K562 (cell line): ENCODE measurements around the gene TCIRG1. TPM values are rescaled to one million over a fixed set of nuclear protein-coding genes. Genes with fewer than 3 reads are reported as not detected.

Source experiments
- ARID1B ChIP-seq: fragments of 450-650 bp; IDR thresholded peaks from 2 replicates; pipeline ENCODE4 v1.6.1; 2016; ENCODE audit warnings: antibody characterized with exemption, mild to moderate bottlenecking, inconsistent platforms
- ARID4B ChIP-seq: sonication (generic); formaldehyde crosslinking; IDR thresholded peaks from 2 replicates; pipeline ENCODE4 v1.8.0; 2022; ENCODE audit warnings: mild to moderate bottlenecking, missing genetic modification reagents
- CBFA2T3 ChIP-seq: fragments of 450-650 bp; IDR thresholded peaks from 2 replicates; pipeline ENCODE4 v1.6.1; 2017
- CBX1 ChIP-seq: sonication (generic); IDR thresholded peaks from 2 replicates; pipeline ENCODE4 v1.6.1; 2016; ENCODE audit warnings: antibody characterized with exemption, low read depth, mild to moderate bottlenecking
- CHD7 ChIP-seq: fragments of 200-600 bp; sonication (generic); IDR thresholded peaks from one replicate; pipeline ENCODE4 v1.6.1; 2012; ENCODE audit warnings: mild to moderate bottlenecking, low read depth, low read length, inconsistent platforms
- DACH1 ChIP-seq: fragments of 450-650 bp; IDR thresholded peaks from 2 replicates; pipeline ENCODE4 v1.6.1; 2018; ENCODE audit not compliant: partially characterized antibody
- FOXK2 ChIP-seq, 2 experiments: fragments of 450-650 bp; IDR thresholded peaks in 1 of 2; conservative IDR thresholded peaks in 1 of 2; 2 replicates each; pipeline ENCODE4 v1.6.1; 2016; ENCODE audit warnings: low read depth in 2 of 2, mild to moderate bottlenecking in 1 of 2
- MED1 ChIP-seq: sonication (generic); formaldehyde crosslinking; IDR thresholded peaks from 2 replicates; pipeline ENCODE4 v1.8.1; 2023; ENCODE audit warnings: missing genetic modification reagents, borderline replicate concordance
- ZNF184 ChIP-seq: sonication (generic); formaldehyde crosslinking; IDR thresholded peaks from 2 replicates; pipeline ENCODE4 v1.5.0; 2020; ENCODE audit warnings: missing genetic modification reagents
- ZNF263 ChIP-seq: sonication (generic); formaldehyde crosslinking; IDR thresholded peaks from 2 replicates; pipeline ENCODE4 v1.8.0; 2022; ENCODE audit warnings: mild to moderate bottlenecking, missing genetic modification reagents, borderline replicate concordance
- ZNF445 ChIP-seq: fragments of 250-450 bp; sonication (Bioruptor Pico); IDR thresholded peaks from 2 replicates; pipeline ENCODE4 v1.4.0; 2020; ENCODE audit warnings: low read depth, mild to moderate bottlenecking, moderate library complexity
- polyA plus RNA-seq, 8 experiments: library from polyadenylated mRNA; depleted of rRNA in 4 of 8; stranded (reverse) in 5 of 8; unstranded in 3 of 8; fragments of >200 nt; fragmentation: Nextera tagmentation in 2 of 8; fragmentation: Illumina TruSeq in 1 of 8; extraction: Ambion mirVana in 2 of 8; extraction: Trizol in 1 of 8; gene quantifications; 2 replicates each; pipeline versions ENCODE4 v1.2.1 to v1.2.3, GENCODE V29; 2011 to 2014; ENCODE audit warnings: inconsistent platforms in 1 of 8, missing spikeins in 1 of 8
- total RNA-seq, 7 experiments: library from RNA; depleted of rRNA in 6 of 7; stranded (reverse); fragments of >200 nt in 6 of 7; fragmentation: Illumina TruSeq in 2 of 7; extraction: Trizol in 2 of 7; gene quantifications; 2 replicates each; pipeline versions ENCODE4 v1.2.1 to v1.2.3, GENCODE V29; 2011 to 2021; ENCODE audit warnings: low replicate concordance in 1 of 7

The TCIRG1 gene
- total and polyA plus RNA-seq, 9 of the 15 experiments (the other 6 are each of a cell fraction or from before 2014, with no cell fraction given), result 0.49 to 143 (median 24.4) TPM

GRCh38 chr11:68030318-68031143 lies 8.3 kb upstream of the TCIRG1 start, which contains the start of gene NDUFS8 (continued):
- TF ChIP-seq FOXK2 (conservative IDR thresholded peaks at IDR 0.05 in 1 of 2, IDR thresholded peaks at IDR 0.05 in 1 of 2; ENCODE audit: low read depth in 2 of 2) (peak; percentile 68 to 79), DACH1 (no peak), ZNF184 (CRISPR knock-in tag) (no peak), CBFA2T3 (no peak), ARID1B (no peak), CHD7 (no peak), ZNF445 (CRISPR knock-in tag) (no peak), CBX1 (no peak), ARID4B (CRISPR knock-in tag) (no peak), ZNF263 (peak; percentile 69; the same call in 1 of the 2 replicates), MED1 (CRISPR knock-in tag) (no peak)
